ENCODE results near the gene MFRP.

DNA sequence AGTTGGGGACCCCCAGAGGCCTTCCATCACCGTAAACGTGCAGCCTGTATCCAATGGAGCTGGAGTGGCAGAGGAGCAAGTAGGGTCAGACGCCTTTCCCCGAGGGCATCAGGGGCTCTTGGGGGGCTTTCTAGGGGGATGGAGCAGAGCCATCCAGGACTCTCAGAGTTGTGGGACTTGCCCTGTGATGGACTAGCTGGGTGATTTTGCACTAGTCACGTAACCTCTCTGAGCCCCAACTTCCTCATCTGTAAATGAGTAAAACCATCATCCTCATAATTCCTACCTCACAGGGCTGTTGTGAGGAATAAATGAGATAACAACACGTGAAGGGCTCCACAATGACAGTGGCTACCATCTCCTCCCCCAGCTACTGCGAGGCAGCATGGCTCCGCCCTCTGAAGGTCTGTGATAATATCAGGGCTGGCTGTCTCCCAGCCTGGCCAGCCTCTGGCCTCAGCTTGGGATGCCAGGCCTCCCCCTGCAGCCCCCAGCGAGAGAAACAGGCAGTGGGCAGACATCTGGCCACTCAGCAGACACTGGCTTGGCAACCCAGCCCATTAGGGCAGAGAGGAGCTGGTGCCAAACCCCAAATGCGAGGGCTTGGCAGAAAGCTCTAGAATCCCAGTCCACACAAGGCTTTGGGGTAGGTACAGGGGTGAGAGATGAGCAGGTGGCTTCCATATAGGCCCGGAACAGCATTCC lies 28.3 kb upstream of the MFRP start:
- TF ChIP-seq, protein P1, sequence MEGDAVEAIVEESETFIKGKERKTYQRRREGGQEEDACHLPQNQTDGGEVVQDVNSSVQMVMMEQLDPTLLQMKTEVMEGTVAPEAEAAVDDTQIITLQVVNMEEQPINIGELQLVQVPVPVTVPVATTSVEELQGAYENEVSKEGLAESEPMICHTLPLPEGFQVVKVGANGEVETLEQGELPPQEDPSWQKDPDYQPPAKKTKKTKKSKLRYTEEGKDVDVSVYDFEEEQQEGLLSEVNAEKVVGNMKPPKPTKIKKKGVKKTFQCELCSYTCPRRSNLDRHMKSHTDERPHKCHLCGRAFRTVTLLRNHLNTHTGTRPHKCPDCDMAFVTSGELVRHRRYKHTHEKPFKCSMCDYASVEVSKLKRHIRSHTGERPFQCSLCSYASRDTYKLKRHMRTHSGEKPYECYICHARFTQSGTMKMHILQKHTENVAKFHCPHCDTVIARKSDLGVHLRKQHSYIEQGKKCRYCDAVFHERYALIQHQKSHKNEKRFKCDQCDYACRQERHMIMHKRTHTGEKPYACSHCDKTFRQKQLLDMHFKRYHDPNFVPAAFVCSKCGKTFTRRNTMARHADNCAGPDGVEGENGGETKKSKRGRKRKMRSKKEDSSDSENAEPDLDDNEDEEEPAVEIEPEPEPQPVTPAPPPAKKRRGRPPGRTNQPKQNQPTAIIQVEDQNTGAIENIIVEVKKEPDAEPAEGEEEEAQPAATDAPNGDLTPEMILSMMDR (IDR thresholded peaks at IDR 0.05) = no peak
- no peak for TF ChIP-seq POLR2AphosphoS5 (IDR thresholded peaks at IDR 0.05)
